HCT116 (cell line): Measurements from ENCODE around the gene RABGGTA. TPM values are rescaled to one million over a fixed set of nuclear protein-coding genes. Genes with fewer than 3 reads are reported as not detected.

ENCODE experiments used
- ATAC-seq: fragments of 200-7000 bp; cut with Tn5 transposase; 2 replicates; pipeline ENCODE4 v1.9.1; 2020; ENCODE audit warnings: mild to moderate bottlenecking, moderate library complexity
- BruUV-seq: library from RNA; stranded (reverse); fragments of 400-500 nt; replicated peaks from 2 replicates; lab custom pipeline; 2021; lab: Mats Ljungman, UMichigan
- CTCF ChIA-PET: fragments of 300-600 bp; sonication (Branson Sonifier 250); formaldehyde crosslinking; loops from one replicate; lab custom pipeline; 2021; ENCODE audit warnings: antibody characterized with exemption; lab: Charles Lee
- POLR2A ChIA-PET: fragments of 300-600, 350-600 bp; sonication (Branson Sonifier 250); formaldehyde crosslinking; loops from one replicate; lab custom pipeline; 2021; ENCODE audit warnings: antibody characterized with exemption; lab: Charles Lee
- RAD21 ChIA-PET, 2 experiments: fragments of 300-600 bp; sonication (Branson Sonifier 250); formaldehyde crosslinking; loops; one replicate each; lab custom pipeline; 2023; ENCODE audit warnings: low total read pairs in 2 of 2; ENCODE audit not compliant: uncharacterized antibody in 2 of 2, unreplicated experiment in 2 of 2, low non-redundant PET in 1 of 2; lab: Charles Lee
- DNase-seq: peaks from one replicate; pipeline ENCODE4 v3.0.0-alpha.2; 2010; ENCODE audit warnings: low read depth, low spot score
- H2AFZ ChIP-seq: fragments of 200-600 bp; shearing (Covaris generic), sonication (generic); 2 replicates; pipeline ENCODE4 v1.6.1; 2017; ENCODE audit warnings: low read depth, mixed run types, mixed read lengths, antibody characterized with exemption, low read length; ENCODE audit not compliant: poor library complexity, severe bottlenecking
- H3K27ac ChIP-seq: 2 replicates; pipeline ENCODE4 v1.5.1; 2012; ENCODE audit warnings: low read depth, low read length
- H3K27me3 ChIP-seq: fragments of 200-600 bp; sonication (generic); 2 replicates; pipeline ENCODE4 v1.6.1; 2016; ENCODE audit warnings: mixed run types, low read length, mixed read lengths; ENCODE audit not compliant: insufficient read depth
- H3K36me3 ChIP-seq, 2 experiments: fragments of 200-500 bp in 1 of 2; fragments of 200-600 bp in 1 of 2; sonication (Bioruptor generic) in 1 of 2; sonication (generic) in 1 of 2; 2 replicates each; pipeline versions ENCODE4 v1.5.1 to v1.6.1; 2014 to 2016; ENCODE audit warnings: low read length in 2 of 2, inconsistent platforms in 1 of 2, mixed read lengths in 1 of 2, mixed run types in 1 of 2; ENCODE audit not compliant: insufficient read depth in 2 of 2, control insufficient read depth in 1 of 2
- H3K4me1 ChIP-seq, 2 experiments: fragments of 200-600 bp in 1 of 2; sonication (generic) in 1 of 2; 2 replicates each; pipeline versions ENCODE4 v1.5.1 to v1.6.1; 2012 to 2017; ENCODE audit warnings: low read length in 2 of 2, inconsistent platforms in 1 of 2, mild to moderate bottlenecking in 1 of 2, mixed read lengths in 1 of 2, mixed run types in 1 of 2, moderate library complexity in 1 of 2; ENCODE audit not compliant: insufficient read depth in 2 of 2, control insufficient read depth in 1 of 2
- H3K4me2 ChIP-seq: fragments of 200-600 bp; sonication (generic); 2 replicates; pipeline ENCODE4 v1.6.1; 2017; ENCODE audit warnings: mixed run types, low read length, mixed read lengths
- H3K4me3 ChIP-seq, 2 experiments: fragments of 200-600 bp in 1 of 2; sonication (generic) in 1 of 2; replicated peaks in 1 of 2; 2 replicates each; pipeline ENCODE4 v1.5.1; 2011 to 2016; ENCODE audit warnings: low read length in 2 of 2, control low read depth in 1 of 2, low read depth in 1 of 2, mild to moderate bottlenecking in 1 of 2, mixed read lengths in 1 of 2, mixed run types in 1 of 2
- H3K79me2 ChIP-seq: fragments of 200-600 bp; sonication (generic); 2 replicates; pipeline ENCODE4 v1.6.1; 2017; ENCODE audit warnings: mild to moderate bottlenecking, mixed run types, low read length, moderate library complexity, mixed read lengths; ENCODE audit not compliant: insufficient read depth
- H3K9ac ChIP-seq: fragments of 200-600 bp; sonication (generic); 2 replicates; pipeline ENCODE4 v1.6.1; 2016; ENCODE audit warnings: low read length, mixed read lengths
- H3K9me2 ChIP-seq: fragments of 200-600 bp; sonication (generic), shearing (Covaris generic); 2 replicates; pipeline ENCODE4 v1.6.1; 2017; ENCODE audit warnings: mixed run types, mild to moderate bottlenecking, moderate library complexity; ENCODE audit not compliant: insufficient read depth
- H3K9me3 ChIP-seq, 2 experiments: fragments of 200-500 bp in 1 of 2; fragments of 200-600 bp in 1 of 2; sonication (Bioruptor generic) in 1 of 2; sonication (generic) in 1 of 2; 2 replicates each; pipeline ENCODE4 v1.6.1; 2014 to 2017; ENCODE audit warnings: low read length in 2 of 2, mixed read lengths in 2 of 2, inconsistent platforms in 1 of 2, low read depth in 1 of 2, mild to moderate bottlenecking in 1 of 2, mixed run types in 1 of 2, moderate library complexity in 1 of 2; ENCODE audit not compliant: control insufficient read depth in 1 of 2, insufficient read depth in 1 of 2
- H4K20me1 ChIP-seq: fragments of 200-600 bp; sonication (generic), shearing (Covaris generic); 2 replicates; pipeline ENCODE4 v1.6.1; 2017; ENCODE audit warnings: mixed run types, mild to moderate bottlenecking, moderate library complexity; ENCODE audit not compliant: insufficient read depth
- EZH2 ChIP-seq: fragments of 200-600 bp; sonication (generic); IDR thresholded peaks from 2 replicates; pipeline ENCODE4 v1.6.1; 2017; ENCODE audit warnings: antibody characterized with exemption, mixed run types
- POLR2AphosphoS5 ChIP-seq: IDR thresholded peaks from 2 replicates; pipeline ENCODE4 v1.6.1; 2011; ENCODE audit warnings: mild to moderate bottlenecking, low read depth, low read length, moderate library complexity
- RAD21 ChIP-seq: IDR thresholded peaks from 2 replicates; pipeline ENCODE4 v1.6.1; 2012; ENCODE audit warnings: low read depth, mild to moderate bottlenecking
- intact Hi-C: fragments of 100-400 bp; cut with micrococcal nuclease; formaldehyde crosslinking; loops from 2 replicates; pipeline ENCODE4 v1.10.0; 2022
- total RNA-seq: library from RNA; stranded (reverse); gene quantifications from one replicate; pipeline ENCODE4 v1.2.1, GENCODE V29; 2021; ENCODE audit not compliant: unreplicated experiment
- TF ChIP-seq, protein P1 (sequence below), 3 experiments: fragments of 200-600 bp in 1 of 3; sonication (generic) in 1 of 3; IDR thresholded peaks in 2 of 3; conservative IDR thresholded peaks in 1 of 3; 2 replicates each; pipeline ENCODE4 v1.5.1; 2012 to 2017; ENCODE audit warnings: low read depth in 2 of 3, low read length in 2 of 3, antibody characterized with exemption in 1 of 3, borderline replicate concordance in 1 of 3, control low read depth in 1 of 3, mild to moderate bottlenecking in 1 of 3, mixed read lengths in 1 of 3, mixed run types in 1 of 3, moderate library complexity in 1 of 3; ENCODE audit not compliant: insufficient read depth in 1 of 3

RABGGTA gene
- total RNA-seq, 1 experiment from 2014 or later, result 40.8 TPM

DNA sequence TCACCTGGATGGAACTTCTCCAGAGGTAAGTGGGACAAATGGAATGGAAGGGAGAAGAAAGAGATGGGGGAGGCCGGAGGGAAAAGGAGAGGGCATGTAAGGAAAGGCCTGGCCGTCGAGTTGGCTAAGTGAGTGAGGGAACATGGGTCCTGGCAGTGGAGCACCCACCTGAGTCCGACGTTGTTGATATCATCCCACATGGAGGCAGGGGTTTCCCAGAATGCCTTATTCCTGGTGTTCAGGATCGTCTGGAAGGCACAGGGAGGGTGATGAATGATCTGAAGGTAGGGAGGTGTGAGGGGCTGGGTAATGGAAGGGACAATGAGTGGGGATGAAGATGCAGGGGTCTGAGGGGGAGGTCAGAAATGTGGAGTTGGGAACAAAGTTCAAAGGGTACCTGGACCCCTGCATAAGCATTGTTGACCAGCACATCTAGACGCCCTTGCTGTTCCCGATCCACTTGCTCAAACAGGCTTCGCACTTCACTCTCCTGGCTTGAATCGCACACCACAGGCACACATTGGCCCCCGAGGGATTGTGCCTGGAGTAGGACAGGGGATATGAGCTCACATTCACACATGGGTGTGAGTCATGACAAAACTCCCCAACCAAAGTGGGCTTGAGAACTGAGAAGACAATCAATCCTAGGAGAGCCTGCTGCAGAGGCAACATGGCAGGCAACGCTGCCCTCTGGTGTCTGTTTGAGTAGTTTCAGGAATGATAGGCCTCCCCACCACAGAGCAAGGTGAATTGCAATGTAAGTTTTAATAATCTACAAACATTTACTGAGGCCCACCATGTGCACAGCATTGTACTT is 25.2 kb upstream of the RABGGTA start:
- Histone ChIP-seq H3K4me2 (no peak overlapping the region), H3K4me3 (no peak overlapping the region), H3K4me1 (peaks cover 17 to 31% of the 10 kb centered on the region in 2 experiments), H3K27ac (no peak overlapping the region), H3K9me3 (no peaks in the 10 kb centered on the region), H3K36me3 (peaks cover 16 to 17% of the 10 kb centered on the region in 2 experiments), H3K27me3 (no peaks in the 10 kb centered on the region), H3K9me2 (no peaks in the 10 kb centered on the region), H4K20me1 (no peaks in the 10 kb centered on the region), H3K79me2 (peaks cover 24% of the 10 kb centered on the region), H2AFZ (no peak overlapping the region), H3K9ac (no peak overlapping the region)
- TF ChIP-seq EZH2 (no peak), POLR2AphosphoS5 (0 out of 2 replicates have a peak, but pooled peaks have one; percentile 9), RAD21 (peak; percentile 81)
- TF ChIP-seq, protein P1, sequence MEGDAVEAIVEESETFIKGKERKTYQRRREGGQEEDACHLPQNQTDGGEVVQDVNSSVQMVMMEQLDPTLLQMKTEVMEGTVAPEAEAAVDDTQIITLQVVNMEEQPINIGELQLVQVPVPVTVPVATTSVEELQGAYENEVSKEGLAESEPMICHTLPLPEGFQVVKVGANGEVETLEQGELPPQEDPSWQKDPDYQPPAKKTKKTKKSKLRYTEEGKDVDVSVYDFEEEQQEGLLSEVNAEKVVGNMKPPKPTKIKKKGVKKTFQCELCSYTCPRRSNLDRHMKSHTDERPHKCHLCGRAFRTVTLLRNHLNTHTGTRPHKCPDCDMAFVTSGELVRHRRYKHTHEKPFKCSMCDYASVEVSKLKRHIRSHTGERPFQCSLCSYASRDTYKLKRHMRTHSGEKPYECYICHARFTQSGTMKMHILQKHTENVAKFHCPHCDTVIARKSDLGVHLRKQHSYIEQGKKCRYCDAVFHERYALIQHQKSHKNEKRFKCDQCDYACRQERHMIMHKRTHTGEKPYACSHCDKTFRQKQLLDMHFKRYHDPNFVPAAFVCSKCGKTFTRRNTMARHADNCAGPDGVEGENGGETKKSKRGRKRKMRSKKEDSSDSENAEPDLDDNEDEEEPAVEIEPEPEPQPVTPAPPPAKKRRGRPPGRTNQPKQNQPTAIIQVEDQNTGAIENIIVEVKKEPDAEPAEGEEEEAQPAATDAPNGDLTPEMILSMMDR (IDR thresholded peaks at IDR 0.05 in 2 of 3, conservative IDR thresholded peaks at IDR 0.05 in 1 of 3; ENCODE audit: borderline replicate concordance in 1 of 3, insufficient read depth in 1 of 3, low read depth in 2 of 3, low read length in 2 of 3), result peak; percentile 77 to 89 (median 77)
- intact Hi-C loops, result loop anchor here (1.0 to 10.0 kb wide), 6 partner anchors 53 to 312 kb away; partner anchors contain the start of genes DHRS4L2 and MDP1
- DNase-seq, result no peak
- peak; percentile 56 for ATAC-seq
- POLR2A ChIA-PET, result interaction anchor here (3.7 kb wide), 1 partner anchor 54 kb away, joined by 30 read pairs; the partner anchor contains the start of gene TINF2
- no TSS peak for BruUV-seq
- CTCF ChIA-PET, result interaction anchor here (1.2 to 4.7 kb wide), 9 partner anchors 11 to 243 kb away, joined by 3 to 71 read pairs (median 9); partner anchors contain the start of genes CIDEB, DCAF11, KHNYN and MDP1
- RAD21 ChIA-PET, result interaction anchor here (0.6 to 1.5 kb wide), 2 partner anchors 23 to 54 kb away, joined by 4 to 7 read pairs; partner anchors contain the start of gene TINF2 (in 1 of the 2)
